GM12872 (cell line): ENCODE results near the gene TBX3.

Experiments used
- CTCF ChIP-seq: IDR thresholded peaks from 3 replicates; pipeline ENCODE4 v1.5.1; 2011; ENCODE audit warnings: low read depth, mild to moderate bottlenecking, low read length, moderate library complexity; ENCODE audit not compliant: insufficient read depth

TBX3 gene

GRCh38 chr12:114655934-114656749, 27.8 kb downstream of the TBX3 start:
- no peak for TF ChIP-seq CTCF

GRCh38 chr12:114649585-114649984, 34.4 kb downstream of the TBX3 start:
- TF ChIP-seq CTCF = no peak

GRCh38 chr12:114648711-114649110, 35.3 kb downstream of the TBX3 start:
- TF ChIP-seq CTCF = no peak

- no peak for TF ChIP-seq CTCF
Observed at GRCh38 chr12:114638790-114639435, 45.1 kb downstream of the TBX3 start.

GRCh38 chr12:114636723-114637480, 47.1 kb downstream of the TBX3 start:
- TF ChIP-seq CTCF = 0 out of 3 replicates have a peak, but pooled peaks have one; percentile 2

GRCh38 chr12:114631242-114631641, 52.7 kb downstream of the TBX3 start:
- no peak for TF ChIP-seq CTCF

- no peak for TF ChIP-seq CTCF
Observed at GRCh38 chr12:114628199-114628598, 55.8 kb downstream of the TBX3 start.
